ENCODE results near the gene ROBO4. TPM values are rescaled to one million over a fixed set of nuclear protein-coding genes. Genes with fewer than 3 reads are reported as not detected.

ROBO4 gene
- total RNA-seq, 3 donors from 2014 or later: 11.9 to 30.5 (median 12.8) TPM

GRCh38 chr11:124875943-124876817 is 21.5 kb downstream of the ROBO4 start:
- Histone ChIP-seq H3K9me3 (no peaks in the 10 kb centered on the region), H3K4me3 (peak overlapping the region; percentile 46 to 88 (median 66)), H3K4me1 (no peaks in the 10 kb centered on the region), H3K27ac (peak overlapping the region; percentile 91 to 92), H3K27me3 (peaks cover 5 to 25% of the 10 kb centered on the region in 2 donors), H3K36me3 (no peaks in the 10 kb centered on the region)
- peak; percentile 56 to 74 (median 71) for TF ChIP-seq POLR2AphosphoS5 (IDR thresholded peaks at IDR 0.05)
- TF ChIP-seq POLR2A (IDR thresholded peaks at IDR 0.05): no peak
- peak; percentile 6 to 74 (median 44) for TF ChIP-seq CTCF (IDR thresholded peaks at IDR 0.05)
- peak; percentile 77 to 81 for DNase-seq (ENCODE audit: low spot score in 2 of 2)
- intact Hi-C loops (cut with DNase I; ENCODE audit: low total_unique reads): loop anchor here (5.0 kb wide), 1 partner anchor 84 kb away; no protein-coding TSS in a partner anchor

GRCh38 chr11:124875401-124875800 is 22.3 kb downstream of the ROBO4 start:
- Histone ChIP-seq H3K36me3 (no peaks in the 10 kb centered on the region), H3K27ac (peak overlapping the region in 1 of 2 donors; percentile 92), H3K4me3 (peak overlapping the region in 2 of 3 donors; percentile 46 to 88), H3K4me1 (no peaks in the 10 kb centered on the region), H3K27me3 (peaks cover 5 to 27% of the 10 kb centered on the region in 2 donors), H3K9me3 (no peaks in the 10 kb centered on the region)
- no peak for DNase-seq (ENCODE audit: low spot score in 2 of 2)
- intact Hi-C loops (cut with DNase I; ENCODE audit: low total_unique reads): loop anchor here (5.0 kb wide), 1 partner anchor 83 kb away; no protein-coding TSS in a partner anchor
- TF ChIP-seq POLR2A (IDR thresholded peaks at IDR 0.05): no peak
- TF ChIP-seq POLR2AphosphoS5 (IDR thresholded peaks at IDR 0.05): no peak
- TF ChIP-seq CTCF (IDR thresholded peaks at IDR 0.05): no peak

- intact Hi-C loops (cut with DNase I; ENCODE audit: low total_unique reads): loop anchor here (5.0 kb wide), 1 partner anchor 82 kb away; no protein-coding TSS in a partner anchor
- Histone ChIP-seq H3K9me3 (no peaks in the 10 kb centered on the region), H3K36me3 (no peaks in the 10 kb centered on the region), H3K27ac (no peak overlapping the region), H3K27me3 (peaks cover 5 to 34% of the 10 kb centered on the region in 2 donors), H3K4me1 (no peaks in the 10 kb centered on the region), H3K4me3 (no peak overlapping the region)
- no peak for TF ChIP-seq POLR2A (IDR thresholded peaks at IDR 0.05)
- no peak for TF ChIP-seq CTCF (IDR thresholded peaks at IDR 0.05)
- TF ChIP-seq POLR2AphosphoS5 (IDR thresholded peaks at IDR 0.05): no peak
- no peak for DNase-seq (ENCODE audit: low spot score in 2 of 2)
Observed at GRCh38 chr11:124874571-124875255, 23.0 kb downstream of the ROBO4 start.

GRCh38 chr11:124873951-124874350 is 23.7 kb downstream of the ROBO4 start:
- Histone ChIP-seq H3K27ac (no peak overlapping the region), H3K4me1 (no peaks in the 10 kb centered on the region), H3K36me3 (no peaks in the 10 kb centered on the region), H3K27me3 (peaks cover 5 to 41% of the 10 kb centered on the region in 2 donors), H3K9me3 (no peaks in the 10 kb centered on the region), H3K4me3 (no peak overlapping the region)
- TF ChIP-seq CTCF (IDR thresholded peaks at IDR 0.05) (no peak), POLR2A (IDR thresholded peaks at IDR 0.05) (no peak), POLR2AphosphoS5 (IDR thresholded peaks at IDR 0.05) (no peak)
- no peak for DNase-seq (ENCODE audit: low spot score in 2 of 2)
- intact Hi-C loops (cut with DNase I; ENCODE audit: low total_unique reads): no loop called here

Data from breast epithelium (tissue), 4 donors.